Measurements from ENCODE around the gene GGA2.
A peak's percentile ranks its signal among the peaks of the same experiment; 100 is the strongest.

The GGA2 gene

GRCh38 chr16:23424292-23424958, 85.9 kb downstream of the GGA2 start:
- Histone ChIP-seq H3K27ac (no peak overlapping the region), H3K4me3 (ENCODE audit: low read depth, low read length) (no peak overlapping the region), H3K36me3 (replicated peaks) (peaks cover 3% of the 10 kb centered on the region), H3K27me3 (replicated peaks) (no peaks in the 10 kb centered on the region)
- DNase-seq: no peak
- TF ChIP-seq CTCF (IDR thresholded peaks at IDR 0.05; ENCODE audit: low read depth, low read length, missing control alignments): no peak
- in situ Hi-C loops (cut with HindIII; ENCODE audit: low pct_ligation_motif_present, low sequenced_read_pairs): no loop called here

GRCh38 chr16:23423496-23424049, 86.7 kb downstream of the GGA2 start:
- in situ Hi-C loops (cut with HindIII; ENCODE audit: low pct_ligation_motif_present, low sequenced_read_pairs): no loop called here
- DNase-seq: peak; percentile 81
- peak; percentile 7 for TF ChIP-seq CTCF (IDR thresholded peaks at IDR 0.05; ENCODE audit: low read depth, low read length, missing control alignments)
- Histone ChIP-seq H3K27ac (peak overlapping the region; percentile 21), H3K4me3 (ENCODE audit: low read depth, low read length) (no peak overlapping the region), H3K27me3 (replicated peaks) (no peaks in the 10 kb centered on the region), H3K36me3 (replicated peaks) (no peaks in the 10 kb centered on the region)

GRCh38 chr16:23420011-23420410, 90.3 kb downstream of the GGA2 start:
- Histone ChIP-seq H3K27me3 (replicated peaks) (no peaks in the 10 kb centered on the region), H3K4me3 (ENCODE audit: low read depth, low read length) (no peak overlapping the region), H3K36me3 (replicated peaks) (peaks cover 14% of the 10 kb centered on the region), H3K27ac (no peak overlapping the region)
- peak; percentile 29 for DNase-seq
- no peak for TF ChIP-seq CTCF (IDR thresholded peaks at IDR 0.05; ENCODE audit: low read depth, low read length, missing control alignments)
- in situ Hi-C loops (cut with HindIII; ENCODE audit: low pct_ligation_motif_present, low sequenced_read_pairs): no loop called here

- Histone ChIP-seq H3K36me3 (replicated peaks) (peaks cover 36% of the 10 kb centered on the region), H3K4me3 (ENCODE audit: low read depth, low read length) (no peak overlapping the region), H3K27ac (no peak overlapping the region), H3K27me3 (replicated peaks) (no peaks in the 10 kb centered on the region)
- TF ChIP-seq CTCF (IDR thresholded peaks at IDR 0.05; ENCODE audit: low read depth, low read length, missing control alignments): no peak
- in situ Hi-C loops (cut with HindIII; ENCODE audit: low pct_ligation_motif_present, low sequenced_read_pairs): no loop called here
- no peak for DNase-seq
Measured at GRCh38 chr16:23416816-23417215, 93.5 kb downstream of the GGA2 start.

- in situ Hi-C loops (cut with HindIII; ENCODE audit: low pct_ligation_motif_present, low sequenced_read_pairs): no loop called here
- H3K4me3 ChIP-seq (ENCODE audit: low read depth, low read length): no peak overlapping the region
- H3K27ac ChIP-seq: no peak overlapping the region
- H3K27me3 ChIP-seq (replicated peaks): no peaks in the 10 kb centered on the region
- peaks cover 45% of the 10 kb centered on the region for H3K36me3 ChIP-seq (replicated peaks)
- TF ChIP-seq CTCF (IDR thresholded peaks at IDR 0.05; ENCODE audit: low read depth, low read length, missing control alignments): no peak
- no peak for DNase-seq
Measured at GRCh38 chr16:23414731-23415130, 95.6 kb downstream of the GGA2 start.

All from brain microvascular endothelial cell (primary cell).